HG02798 (cell line): ENCODE measurements around the gene MAN2B1.
"Not testable (repeated sequence)": the region's sequence is repeated elsewhere in the genome, so short reads cannot be mapped to it uniquely, and the experiment has no call there.

Source experiments
- ATAC-seq: cut with Tn5 transposase; IDR thresholded peaks from one replicate; pipeline ENCODE4 v1.9.1; 2021; ENCODE audit warnings: mild to moderate bottlenecking; ENCODE audit not compliant: unreplicated experiment, poor library complexity

MAN2B1 gene

GRCh38 chr19:12626958-12627357 lies 39.6 kb downstream of the MAN2B1 start:
- ATAC-seq = no peak

- no peak for ATAC-seq
Measured at GRCh38 chr19:12623361-12624031, 43.0 kb downstream of the MAN2B1 start.

- not testable (repeated sequence) for ATAC-seq
Measured at GRCh38 chr19:12621253-12622024, 45.1 kb downstream of the MAN2B1 start.

GRCh38 chr19:12617646-12618045 lies 48.9 kb downstream of the MAN2B1 start:
- ATAC-seq = no peak

GRCh38 chr19:12611361-12611699 lies 55.2 kb downstream of the MAN2B1 start:
- ATAC-seq = no peak

GRCh38 chr19:12610540-12611360 lies 55.8 kb downstream of the MAN2B1 start, which contains the start of the genes ZNF490 and ZNF791:
Gene ZNF490, minus strand, starts transcription at chr19:12610813. Its CDS starts 133 bp downstream, at chr19:12610680.
Gene ZNF791, plus strand, starts transcription at chr19:12610920. Its CDS starts 160 bp downstream, at chr19:12611080.
- peak; percentile 85 for ATAC-seq

- no peak for ATAC-seq
Measured at GRCh38 chr19:12607631-12608030, 58.9 kb downstream of the MAN2B1 start.

- no peak for ATAC-seq
Measured at GRCh38 chr19:12606796-12607195, 59.7 kb downstream of the MAN2B1 start.

GRCh38 chr19:12603714-12604113 lies 62.8 kb downstream of the MAN2B1 start:
- ATAC-seq = peak; percentile 51

- ATAC-seq = no peak
Measured at GRCh38 chr19:12597594-12597993, 68.9 kb downstream of the MAN2B1 start.

GRCh38 chr19:12596927-12597548 lies 69.5 kb downstream of the MAN2B1 start:
- ATAC-seq = no peak
